CD4-positive, alpha-beta T cell treated with Interleukin-17A for 1 hour (primary cell): ENCODE measurements around the gene NCAN.

Experiments
- DNase-seq: peaks from one replicate; pipeline ENCODE4 v3.0.0-alpha.2; 2020

The NCAN gene

DNA sequence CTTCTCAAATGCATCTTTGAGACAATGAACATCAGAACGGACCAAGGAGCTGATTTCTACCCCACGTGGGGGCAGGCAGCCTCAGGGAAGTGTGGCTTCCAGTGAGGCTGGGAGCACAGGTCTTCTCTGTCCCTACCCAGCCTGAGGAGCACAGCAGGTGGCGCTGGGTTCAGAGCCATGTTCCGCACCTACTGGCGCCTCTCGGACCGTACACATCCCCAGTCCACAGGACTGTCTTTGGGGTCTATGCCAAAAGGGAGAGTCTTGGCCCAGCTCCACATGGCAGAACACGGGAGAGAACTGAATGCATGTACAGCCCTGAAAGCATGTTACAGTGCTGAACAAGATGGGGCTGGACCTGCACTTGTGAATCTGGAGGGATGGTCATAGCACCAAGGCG is 86.0 kb downstream of the NCAN start:
- DNase-seq = no peak

- no peak for DNase-seq
Measured at GRCh38 chr19:19300613-19301012, 88.9 kb downstream of the NCAN start.
